HFF-Myc (cell line): ENCODE results near the gene TENM4.

ENCODE experiments used
- DNase-seq: peaks from one replicate; pipeline ENCODE4 v3.0.0-alpha.2; 2011; ENCODE audit warnings: low read depth; ENCODE audit errors: extremely low read depth
- H3K4me3 ChIP-seq: replicated peaks from 2 replicates; pipeline ENCODE4 v1.5.1; 2011; ENCODE audit warnings: low read depth, mild to moderate bottlenecking, control low read depth, low read length
- CTCF ChIP-seq: IDR thresholded peaks from 2 replicates; pipeline ENCODE4 v1.5.1; 2012; ENCODE audit warnings: mild to moderate bottlenecking, low read depth, low read length, control low read depth; ENCODE audit errors: missing control alignments

Gene TENM4

GRCh38 chr11:78731027-78731426 lies 709.8 kb downstream of the TENM4 start:
- TF ChIP-seq CTCF = no peak
- no peak overlapping the region for H3K4me3 ChIP-seq
- no peak for DNase-seq

DNA sequence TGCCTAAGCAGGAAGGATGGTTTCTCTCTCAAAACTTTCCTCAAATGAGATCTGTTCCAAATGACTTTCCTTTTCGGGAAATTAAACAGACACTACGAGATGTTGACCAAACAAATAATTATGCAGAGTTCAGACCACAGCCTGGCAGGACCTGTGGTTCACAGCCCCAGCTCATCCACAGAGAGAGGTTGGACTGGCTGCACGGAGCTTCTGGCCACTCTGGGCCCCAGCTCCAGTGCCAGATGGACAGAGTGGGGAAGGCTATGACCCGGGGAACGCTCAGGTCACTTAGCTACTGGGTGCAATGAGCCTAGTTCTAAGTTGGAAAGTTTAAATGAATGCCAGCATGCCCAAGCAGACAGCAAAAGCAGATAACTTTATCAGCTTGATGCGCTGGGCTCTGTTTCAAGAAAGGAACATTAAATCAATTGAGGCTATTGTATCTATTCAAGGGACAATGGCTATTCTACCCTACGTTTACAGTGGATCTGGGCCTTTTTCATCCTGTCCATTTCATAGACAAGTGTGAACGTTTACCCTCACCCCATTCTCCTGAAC lies 710.5 kb downstream of the TENM4 start:
- no peak for DNase-seq
- no peak for TF ChIP-seq CTCF
- no peak overlapping the region for H3K4me3 ChIP-seq

DNA sequence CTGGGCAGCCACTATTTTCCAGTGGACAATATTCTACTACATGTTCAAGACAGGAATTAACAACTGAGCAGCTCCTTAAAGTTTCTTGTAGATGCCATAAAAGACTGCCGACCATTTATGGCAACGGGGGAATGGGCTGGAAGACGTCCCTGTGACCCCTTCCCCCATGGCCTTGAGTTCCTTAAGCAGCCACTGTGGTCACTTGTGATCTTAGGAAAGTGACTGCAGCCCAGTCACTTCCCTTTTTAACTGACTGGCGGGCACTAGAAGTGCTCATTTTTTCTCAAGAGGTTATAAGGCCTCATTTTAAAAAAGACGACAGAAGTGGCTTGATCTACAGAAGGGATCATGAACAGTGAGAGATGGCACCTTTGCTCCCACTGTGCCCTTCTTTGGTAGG lies 713.0 kb downstream of the TENM4 start:
- TF ChIP-seq CTCF = no peak
- no peak overlapping the region for H3K4me3 ChIP-seq
- DNase-seq = no peak

DNA sequence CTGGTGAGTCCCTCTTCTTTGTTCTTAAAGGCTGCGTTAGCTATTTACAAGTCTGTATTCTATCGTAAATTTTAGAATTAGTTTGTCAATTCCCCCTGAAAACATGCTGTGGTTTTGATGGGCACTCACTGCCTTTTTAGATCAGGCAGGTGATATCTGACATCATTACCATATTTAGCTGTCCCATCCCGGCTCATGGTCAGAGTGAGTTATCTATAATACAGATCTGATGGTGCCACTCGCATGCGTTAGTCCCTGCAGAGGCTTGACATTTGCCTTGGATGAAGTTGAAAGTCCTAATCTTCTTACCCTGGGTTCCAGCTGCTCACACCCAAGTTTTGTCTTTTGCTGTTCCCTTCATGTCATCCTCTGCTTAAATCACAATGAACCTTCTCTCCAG lies 715.6 kb downstream of the TENM4 start:
- DNase-seq = no peak
- H3K4me3 ChIP-seq = no peak overlapping the region
- no peak for TF ChIP-seq CTCF

DNA sequence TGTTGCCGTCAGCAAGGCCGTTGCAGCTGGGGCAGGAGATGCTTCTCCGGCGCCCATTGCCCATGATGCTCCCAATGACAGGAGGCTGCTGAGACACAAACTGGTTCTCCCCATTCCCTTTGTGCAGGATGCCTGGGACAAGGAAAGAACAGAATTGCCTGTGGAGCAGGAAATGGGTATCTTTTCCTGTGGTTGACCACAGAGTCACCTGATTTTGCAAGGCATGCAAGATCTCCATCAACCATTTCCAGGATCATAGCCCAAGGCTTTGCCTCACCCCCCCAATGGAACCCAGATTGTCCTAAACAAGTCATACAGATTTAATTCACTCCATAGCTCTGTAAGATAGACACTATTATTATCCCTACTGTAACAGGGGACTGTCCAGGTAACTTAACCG lies 718.0 kb downstream of the TENM4 start:
- H3K4me3 ChIP-seq = no peak overlapping the region
- no peak for DNase-seq
- TF ChIP-seq CTCF = no peak

DNA sequence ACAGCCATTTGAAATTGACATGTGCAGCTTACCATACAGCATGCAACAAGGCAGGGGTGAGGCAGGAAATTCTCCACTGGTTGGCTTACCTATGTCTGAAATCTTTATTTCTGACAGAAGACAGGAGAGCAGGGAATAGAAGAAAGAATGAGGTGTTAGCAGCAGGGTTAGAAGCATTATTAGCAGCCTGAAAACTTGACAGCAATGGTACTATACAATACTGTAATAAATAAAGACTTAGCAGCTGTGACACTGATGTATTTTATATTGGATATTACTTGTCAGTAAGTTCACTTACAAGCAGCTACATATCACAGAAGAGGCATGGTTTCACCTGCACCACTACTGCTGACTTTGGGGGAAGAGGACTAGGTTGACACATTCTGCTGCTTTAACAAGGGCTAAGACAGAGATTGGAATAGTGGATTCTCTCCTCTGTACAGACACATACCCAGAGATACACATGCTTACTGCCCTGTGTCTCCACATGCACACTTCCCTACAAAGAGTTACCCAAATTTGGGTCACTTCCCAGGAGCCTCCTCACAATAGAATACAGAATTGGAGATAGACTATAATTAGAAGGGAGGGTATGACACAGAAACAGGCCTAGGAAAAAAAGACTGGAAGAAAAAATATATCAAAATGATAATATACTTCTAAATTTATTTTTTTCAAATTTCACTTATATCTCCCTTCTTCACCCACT lies 720.4 kb downstream of the TENM4 start:
- DNase-seq = no peak
- H3K4me3 ChIP-seq = no peak overlapping the region

More for the DNA sequence above, 720.4 kb downstream of the TENM4 start:
- no peak for TF ChIP-seq CTCF
